HEK293 (cell line): ENCODE results near the gene GTPBP6.
A peak's percentile ranks its signal among the peaks of the same experiment; 100 is the strongest.
"Not testable (repeated sequence)": the region's sequence is repeated elsewhere in the genome, so short reads cannot be mapped to it uniquely, and the experiment has no call there.

ENCODE experiments used
- CTCF ChIA-PET: fragments of 350-600 bp; formaldehyde crosslinking; extraction: SDS; loops from one replicate; lab custom pipeline; 2021; ENCODE audit warnings: antibody characterized with exemption; lab: Yijun Ruan, JAX
- POLR2A ChIA-PET: fragments of 300-600 bp; formaldehyde crosslinking; extraction: SDS; loops from one replicate; lab custom pipeline; 2020; ENCODE audit warnings: antibody characterized with exemption, inconsistent platforms; lab: Yijun Ruan, JAX
- H3K27ac ChIP-seq: fragments of 200-500 bp; sonication (Bioruptor generic); 2 replicates; pipeline ENCODE4 v1.5.1; 2014; ENCODE audit warnings: low read depth, low read length, control low read depth, inconsistent platforms; ENCODE audit errors: extremely low read depth
- H3K36me3 ChIP-seq, 2 experiments: fragments of 200-500 bp in 1 of 2; sonication (Bioruptor generic) in 1 of 2; 1 replicate in 1 of 2; 2 replicates in 1 of 2; pipeline ENCODE4 v1.5.1; 2014 to 2017; ENCODE audit warnings: inconsistent platforms in 2 of 2, low read length in 2 of 2; ENCODE audit not compliant: control insufficient read depth in 2 of 2, insufficient read depth in 1 of 2
- H3K4me1 ChIP-seq: fragments of 200-500 bp; sonication (Bioruptor generic); 2 replicates; pipeline ENCODE4 v1.5.1; 2014; ENCODE audit warnings: mild to moderate bottlenecking, low read length, inconsistent platforms; ENCODE audit not compliant: control insufficient read depth, insufficient read depth
- H3K4me3 ChIP-seq: 2 replicates; pipeline ENCODE4 v1.5.1; 2011; ENCODE audit warnings: low read depth, mild to moderate bottlenecking, control low read depth, low read length, moderate library complexity
- H3K9me3 ChIP-seq: fragments of 200-500 bp; sonication (Bioruptor generic); 2 replicates; pipeline ENCODE4 v1.5.1; 2014; ENCODE audit warnings: low read depth, low read length, inconsistent platforms; ENCODE audit not compliant: control insufficient read depth, insufficient read depth
- CTCF ChIP-seq: fragments of 450-650 bp; formaldehyde crosslinking; IDR thresholded peaks from 2 replicates; pipeline ENCODE4 v1.5.1; 2016; ENCODE audit warnings: missing biosample characterization, missing genetic modification characterization
- EGR2 ChIP-seq: fragments of 450-650 bp; formaldehyde crosslinking; IDR thresholded peaks from 2 replicates; pipeline ENCODE4 v1.5.1; 2016; ENCODE audit warnings: low read depth, missing biosample characterization, missing genetic modification characterization
- HOXD13 ChIP-seq: sonication (generic); formaldehyde crosslinking; IDR thresholded peaks from 2 replicates; pipeline ENCODE4 v1.8.0; 2022; ENCODE audit warnings: missing genetic modification reagents, borderline replicate concordance
- KLF1 ChIP-seq: fragments of 450-650 bp; formaldehyde crosslinking; IDR thresholded peaks from 2 replicates; pipeline ENCODE4 v1.5.1; 2016; ENCODE audit warnings: missing biosample characterization, missing genetic modification characterization
- SP2 ChIP-seq: fragments of 450-650 bp; formaldehyde crosslinking; IDR thresholded peaks from 2 replicates; pipeline ENCODE4 v1.5.1; 2016; ENCODE audit warnings: missing biosample characterization, missing genetic modification characterization
- ZFHX2 ChIP-seq: fragments of 450-650 bp; formaldehyde crosslinking; conservative IDR thresholded peaks from 2 replicates; pipeline ENCODE4 v1.5.1; 2016; ENCODE audit warnings: missing biosample characterization, missing genetic modification characterization
- ZNF274 ChIP-seq, 2 experiments: fragments of 200-500 bp in 1 of 2; fragments of 450-650 bp in 1 of 2; sonication (Bioruptor generic) in 1 of 2; formaldehyde crosslinking in 1 of 2; IDR thresholded peaks; 2 replicates each; pipeline versions ENCODE4 v1.5.1 to v1.6.1; 2014 to 2016; ENCODE audit warnings: borderline replicate concordance in 1 of 2, inconsistent platforms in 1 of 2, low read length in 1 of 2, missing biosample characterization in 1 of 2, missing genetic modification characterization in 1 of 2
- ZNF335 ChIP-seq: fragments of 450-650 bp; formaldehyde crosslinking; conservative IDR thresholded peaks from 2 replicates; pipeline ENCODE4 v1.5.1; 2016; ENCODE audit warnings: missing biosample characterization, missing genetic modification characterization
- ZNF354C ChIP-seq: fragments of 450-650 bp; formaldehyde crosslinking; IDR thresholded peaks from 2 replicates; pipeline ENCODE4 v1.5.1; 2016; ENCODE audit warnings: missing biosample characterization, missing genetic modification characterization, low read depth, borderline replicate concordance
- ZNF473 ChIP-seq: fragments of 450-650 bp; formaldehyde crosslinking; IDR thresholded peaks from 2 replicates; pipeline ENCODE4 v1.5.1; 2017; ENCODE audit warnings: missing biosample characterization, missing genetic modification characterization
- ZNF530 ChIP-seq: fragments of 450-650 bp; formaldehyde crosslinking; IDR thresholded peaks from 2 replicates; pipeline ENCODE4 v1.5.1; 2016; ENCODE audit warnings: low read depth, missing biosample characterization, missing genetic modification characterization
- ZNF600 ChIP-seq: fragments of 450-650 bp; formaldehyde crosslinking; IDR thresholded peaks from 2 replicates; pipeline ENCODE4 v1.5.1; 2016; ENCODE audit warnings: missing biosample characterization, missing genetic modification characterization
- ZNF692 ChIP-seq: fragments of 450-650 bp; formaldehyde crosslinking; IDR thresholded peaks from 2 replicates; pipeline ENCODE4 v1.5.1; 2016; ENCODE audit warnings: missing biosample characterization, missing genetic modification characterization
- ZNF76 ChIP-seq: fragments of 450-650 bp; formaldehyde crosslinking; IDR thresholded peaks from 2 replicates; pipeline ENCODE4; 2016; ENCODE audit warnings: low read depth, missing biosample characterization, missing genetic modification characterization, borderline replicate concordance
- TF ChIP-seq, protein P1 (sequence below): fragments of 450-650 bp; formaldehyde crosslinking; IDR thresholded peaks from 2 replicates; pipeline ENCODE4 v1.5.1; 2016; ENCODE audit warnings: missing biosample characterization, missing genetic modification characterization, borderline replicate concordance

GTPBP6 gene

GRCh38 chrX:281166-281999 lies 37.2 kb downstream of the GTPBP6 start, which contains the start of gene PLCXD1 (continued):
- TF ChIP-seq ZNF692 (tag by site-specific recombination) (no peak), ZNF530 (tag by site-specific recombination) (no peak)

GRCh38 chrX:280722-281121 lies 37.9 kb downstream of the GTPBP6 start:
- H3K4me3 ChIP-seq, CTCF ChIA-PET, H3K9me3 ChIP-seq, H3K27ac ChIP-seq, POLR2A ChIA-PET, H3K4me1 ChIP-seq: not testable (repeated sequence)
- H3K36me3 ChIP-seq, result peaks cover 15 to 18% of the 10 kb centered on the region in 2 experiments

GRCh38 chrX:279757-280604 lies 38.6 kb downstream of the GTPBP6 start:
- peaks cover 8 to 11% of the 10 kb centered on the region in 2 experiments; a peak in 2 of 3 replicates for H3K36me3 ChIP-seq
- POLR2A ChIA-PET, result not testable (repeated sequence)
- peak; percentile 30; the same call in 1 of the 2 replicates for TF ChIP-seq KLF1 (tag by site-specific recombination)
- TF ChIP-seq, all 188 proteins: peak for 1; not testable (repeated sequence) for 187
- CTCF ChIA-PET, H3K9me3 ChIP-seq, H3K27ac ChIP-seq, H3K4me1 ChIP-seq, H3K4me3 ChIP-seq: not testable (repeated sequence)

- no peaks in the 10 kb centered on the region; the same call in 1 of the 2 replicates for H3K4me1 ChIP-seq
- ChIA-PET POLR2A (no interaction called here), CTCF (no interaction called here)
- peak overlapping the region; percentile 32 for H3K4me3 ChIP-seq
- no peaks in the 10 kb centered on the region; a peak in 1 of 3 replicates for H3K36me3 ChIP-seq
- H3K27ac ChIP-seq, result no peak overlapping the region; the same call in 1 of the 2 replicates
- no peaks in the 10 kb centered on the region for H3K9me3 ChIP-seq
- no peak for TF ChIP-seq ZNF354C (tag by site-specific recombination)
- TF ChIP-seq ZNF473 (tag by site-specific recombination), result no peak
- 0 out of 2 replicates have a peak, but pooled peaks have one; percentile 28 for TF ChIP-seq ZNF600
- no peak for TF ChIP-seq SP2 (tag by site-specific recombination)
- TF ChIP-seq, protein P1, sequence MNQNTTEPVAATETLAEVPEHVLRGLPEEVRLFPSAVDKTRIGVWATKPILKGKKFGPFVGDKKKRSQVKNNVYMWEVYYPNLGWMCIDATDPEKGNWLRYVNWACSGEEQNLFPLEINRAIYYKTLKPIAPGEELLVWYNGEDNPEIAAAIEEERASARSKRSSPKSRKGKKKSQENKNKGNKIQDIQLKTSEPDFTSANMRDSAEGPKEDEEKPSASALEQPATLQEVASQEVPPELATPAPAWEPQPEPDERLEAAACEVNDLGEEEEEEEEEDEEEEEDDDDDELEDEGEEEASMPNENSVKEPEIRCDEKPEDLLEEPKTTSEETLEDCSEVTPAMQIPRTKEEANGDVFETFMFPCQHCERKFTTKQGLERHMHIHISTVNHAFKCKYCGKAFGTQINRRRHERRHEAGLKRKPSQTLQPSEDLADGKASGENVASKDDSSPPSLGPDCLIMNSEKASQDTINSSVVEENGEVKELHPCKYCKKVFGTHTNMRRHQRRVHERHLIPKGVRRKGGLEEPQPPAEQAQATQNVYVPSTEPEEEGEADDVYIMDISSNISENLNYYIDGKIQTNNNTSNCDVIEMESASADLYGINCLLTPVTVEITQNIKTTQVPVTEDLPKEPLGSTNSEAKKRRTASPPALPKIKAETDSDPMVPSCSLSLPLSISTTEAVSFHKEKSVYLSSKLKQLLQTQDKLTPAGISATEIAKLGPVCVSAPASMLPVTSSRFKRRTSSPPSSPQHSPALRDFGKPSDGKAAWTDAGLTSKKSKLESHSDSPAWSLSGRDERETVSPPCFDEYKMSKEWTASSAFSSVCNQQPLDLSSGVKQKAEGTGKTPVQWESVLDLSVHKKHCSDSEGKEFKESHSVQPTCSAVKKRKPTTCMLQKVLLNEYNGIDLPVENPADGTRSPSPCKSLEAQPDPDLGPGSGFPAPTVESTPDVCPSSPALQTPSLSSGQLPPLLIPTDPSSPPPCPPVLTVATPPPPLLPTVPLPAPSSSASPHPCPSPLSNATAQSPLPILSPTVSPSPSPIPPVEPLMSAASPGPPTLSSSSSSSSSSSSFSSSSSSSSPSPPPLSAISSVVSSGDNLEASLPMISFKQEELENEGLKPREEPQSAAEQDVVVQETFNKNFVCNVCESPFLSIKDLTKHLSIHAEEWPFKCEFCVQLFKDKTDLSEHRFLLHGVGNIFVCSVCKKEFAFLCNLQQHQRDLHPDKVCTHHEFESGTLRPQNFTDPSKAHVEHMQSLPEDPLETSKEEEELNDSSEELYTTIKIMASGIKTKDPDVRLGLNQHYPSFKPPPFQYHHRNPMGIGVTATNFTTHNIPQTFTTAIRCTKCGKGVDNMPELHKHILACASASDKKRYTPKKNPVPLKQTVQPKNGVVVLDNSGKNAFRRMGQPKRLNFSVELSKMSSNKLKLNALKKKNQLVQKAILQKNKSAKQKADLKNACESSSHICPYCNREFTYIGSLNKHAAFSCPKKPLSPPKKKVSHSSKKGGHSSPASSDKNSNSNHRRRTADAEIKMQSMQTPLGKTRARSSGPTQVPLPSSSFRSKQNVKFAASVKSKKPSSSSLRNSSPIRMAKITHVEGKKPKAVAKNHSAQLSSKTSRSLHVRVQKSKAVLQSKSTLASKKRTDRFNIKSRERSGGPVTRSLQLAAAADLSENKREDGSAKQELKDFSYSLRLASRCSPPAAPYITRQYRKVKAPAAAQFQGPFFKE (tag by site-specific recombination), result no peak
- peak; percentile 81 for TF ChIP-seq ZNF76 (tag by site-specific recombination)
- no peak for TF ChIP-seq ZNF274 (IDR thresholded peaks at IDR 0.05; ENCODE audit: low read length)
- no peak for TF ChIP-seq ZNF274 (tag by site-specific recombination; IDR thresholded peaks at IDR 0.05; ENCODE audit: borderline replicate concordance)
- TF ChIP-seq EGR2 (tag by site-specific recombination), result peak; percentile 58; the same call in 1 of the 2 replicates
- no peak for TF ChIP-seq HOXD13 (CRISPR knock-in tag)
- peak; percentile 71 for TF ChIP-seq ZFHX2 (tag by site-specific recombination)
- peak; percentile 65 for TF ChIP-seq ZNF335 (tag by site-specific recombination)
- TF ChIP-seq CTCF (tag by site-specific recombination), result no peak
Measured at GRCh38 chrX:276581-277201, 41.9 kb downstream of the GTPBP6 start.
